Gastrocnemius medialis (tissue), 4 donors: ENCODE measurements around the gene THRB. TPM values are rescaled to one million over a fixed set of nuclear protein-coding genes. Genes with fewer than 3 reads are reported as not detected.
"Not testable (repeated sequence)": the region's sequence is repeated elsewhere in the genome, so short reads cannot be mapped to it uniquely, and the experiment has no call there.

Experiments
- ATAC-seq, 2 donors: fragments of 150-250 bp; one replicate each; pipeline ENCODE4 v1.9.1; 2016
- DNase-seq, 2 donors: peaks; one replicate each; pipeline ENCODE4 v3.0.0-alpha.2; 2019
- H3K27ac ChIP-seq, 4 donors: fragments of 200-600 bp; sonication (generic); 1 replicate in 1 of 4; 2 replicates in 3 of 4; pipeline ENCODE4 v1.5.1; 2016 to 2018; ENCODE audit warnings: mild to moderate bottlenecking in 2 of 4, moderate library complexity in 1 of 4
- H3K27me3 ChIP-seq, 3 donors: fragments of 200-600 bp; sonication (generic) in 2 of 3; 1 replicate in 1 of 3; 2 replicates in 2 of 3; pipeline versions ENCODE4 v1.5.1 to v1.6.0; 2016 to 2019; ENCODE audit warnings: mild to moderate bottlenecking in 1 of 3, moderate library complexity in 1 of 3
- H3K36me3 ChIP-seq, 2 donors: fragments of 200-600 bp; sonication (generic) in 1 of 2; one replicate each; pipeline ENCODE4 v1.5.1; 2017 to 2018
- H3K4me1 ChIP-seq, 2 donors: fragments of 200-600 bp; sonication (generic) in 1 of 2; one replicate each; pipeline ENCODE4 v1.5.1; 2016 to 2017; ENCODE audit warnings: mild to moderate bottlenecking in 2 of 2
- H3K4me3 ChIP-seq, 4 donors: fragments of 200-600 bp; sonication (generic) in 3 of 4; 1 replicate in 1 of 4; 2 replicates in 3 of 4; pipeline ENCODE4 v1.5.1; 2016 to 2019; ENCODE audit warnings: mild to moderate bottlenecking in 2 of 4
- H3K9me3 ChIP-seq, 3 donors: fragments of 200-600 bp; sonication (generic) in 2 of 3; 1 replicate in 1 of 3; 2 replicates in 2 of 3; pipeline ENCODE4 v1.5.1; 2016 to 2019
- POLR2A ChIP-seq, 2 donors: fragments of 450-650 bp; IDR thresholded peaks; one replicate each; pipeline ENCODE4 v1.6.1; 2017; ENCODE audit warnings: antibody characterized with exemption in 2 of 2, mild to moderate bottlenecking in 2 of 2, moderate library complexity in 2 of 2
- in situ Hi-C, 4 donors: fragments of 200-750 bp; cut with MboI; loops; one replicate each; pipeline versions ENCODE4 v1.15.0 to v1.8.0; 2017; ENCODE audit warnings: low sequenced_read_pairs in 4 of 4
- intact Hi-C: fragments of 100-400 bp; cut with DNase I; formaldehyde crosslinking; loops from one replicate; pipeline ENCODE4 v1.15.1; 2023; ENCODE audit warnings: low total_unique reads
- total RNA-seq, 4 donors: library from RNA; depleted of rRNA; stranded (reverse); fragments of >200 nt; gene quantifications; one replicate each; pipeline versions ENCODE4 v1.1.0 to v1.2.3, GENCODE V29; 2016
- TF ChIP-seq, protein P1 (sequence below), 5 experiments: fragments of 450-650 bp in 3 of 5; fragments of 200-600 bp in 2 of 5; sonication (generic) in 2 of 5; IDR thresholded peaks in 4 of 5; conservative IDR thresholded peaks in 1 of 5; 1 replicate in 4 of 5; 2 replicates in 1 of 5; pipeline ENCODE4 v1.5.1; 2016 to 2019; ENCODE audit warnings: antibody characterized with exemption in 5 of 5, mild to moderate bottlenecking in 3 of 5, moderate library complexity in 3 of 5

Gene THRB
- total RNA-seq, 4 donors from 2014 or later, result 20.1 to 60.0 (median 25.3) TPM

DNA sequence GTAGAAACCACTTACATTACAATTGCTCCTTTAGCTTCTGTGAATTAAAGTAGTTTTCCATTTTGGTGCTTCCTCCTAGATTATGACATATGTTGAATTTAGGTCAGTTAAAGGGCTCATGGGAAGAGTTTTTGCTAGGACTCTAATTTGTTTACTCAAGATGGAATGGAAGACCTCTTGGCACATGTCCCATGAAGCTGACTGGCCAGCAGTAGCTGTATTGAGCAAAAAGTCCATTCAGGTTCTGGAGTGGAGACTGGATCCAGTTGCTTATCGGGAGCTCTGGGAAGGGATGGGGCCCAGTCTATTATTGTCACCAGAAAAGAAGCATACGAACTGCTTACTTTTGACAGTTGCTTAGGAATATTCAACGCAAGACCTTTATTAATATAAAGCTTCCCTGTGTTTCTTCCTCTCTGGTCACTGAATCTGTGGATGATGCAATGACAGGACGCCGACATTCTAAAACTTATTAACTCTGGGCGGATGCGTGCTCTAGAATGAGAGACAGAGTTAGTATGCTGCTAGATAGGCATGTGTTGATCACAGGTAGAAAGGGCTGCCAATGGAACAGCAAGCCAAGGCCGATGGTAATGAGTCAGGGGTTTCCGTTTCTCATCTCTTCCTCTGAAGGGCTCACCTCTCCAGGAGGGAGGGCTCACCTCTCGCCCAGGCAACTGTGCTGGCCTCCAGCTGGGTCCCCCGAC, 393.8 kb downstream of the THRB start:
- in situ Hi-C loops (no loop called here), intact Hi-C loops (no loop called here)
- H3K36me3 ChIP-seq, result no peaks in the 10 kb centered on the region
- DNase-seq, result no peak
- peaks cover 0 to 5% of the 10 kb centered on the region in 2 donors for H3K4me1 ChIP-seq
- H3K4me3 ChIP-seq, result no peak overlapping the region
- H3K27ac ChIP-seq, result no peak overlapping the region
- H3K27me3 ChIP-seq, result no peaks in the 10 kb centered on the region
- no peak for TF ChIP-seq POLR2A (IDR thresholded peaks at IDR 0.05)
- TF ChIP-seq, protein P1, sequence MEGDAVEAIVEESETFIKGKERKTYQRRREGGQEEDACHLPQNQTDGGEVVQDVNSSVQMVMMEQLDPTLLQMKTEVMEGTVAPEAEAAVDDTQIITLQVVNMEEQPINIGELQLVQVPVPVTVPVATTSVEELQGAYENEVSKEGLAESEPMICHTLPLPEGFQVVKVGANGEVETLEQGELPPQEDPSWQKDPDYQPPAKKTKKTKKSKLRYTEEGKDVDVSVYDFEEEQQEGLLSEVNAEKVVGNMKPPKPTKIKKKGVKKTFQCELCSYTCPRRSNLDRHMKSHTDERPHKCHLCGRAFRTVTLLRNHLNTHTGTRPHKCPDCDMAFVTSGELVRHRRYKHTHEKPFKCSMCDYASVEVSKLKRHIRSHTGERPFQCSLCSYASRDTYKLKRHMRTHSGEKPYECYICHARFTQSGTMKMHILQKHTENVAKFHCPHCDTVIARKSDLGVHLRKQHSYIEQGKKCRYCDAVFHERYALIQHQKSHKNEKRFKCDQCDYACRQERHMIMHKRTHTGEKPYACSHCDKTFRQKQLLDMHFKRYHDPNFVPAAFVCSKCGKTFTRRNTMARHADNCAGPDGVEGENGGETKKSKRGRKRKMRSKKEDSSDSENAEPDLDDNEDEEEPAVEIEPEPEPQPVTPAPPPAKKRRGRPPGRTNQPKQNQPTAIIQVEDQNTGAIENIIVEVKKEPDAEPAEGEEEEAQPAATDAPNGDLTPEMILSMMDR (IDR thresholded peaks at IDR 0.05 in 4 of 5, conservative IDR thresholded peaks at IDR 0.05 in 1 of 5), result no peak
- no peaks in the 10 kb centered on the region for H3K9me3 ChIP-seq
- no peak for ATAC-seq

- Histone ChIP-seq H3K36me3 (no peaks in the 10 kb centered on the region), H3K4me3 (no peak overlapping the region), H3K9me3 (no peaks in the 10 kb centered on the region), H3K27ac (no peak overlapping the region), H3K4me1 (peaks cover 0 to 5% of the 10 kb centered on the region in 2 donors), H3K27me3 (no peaks in the 10 kb centered on the region)
- ATAC-seq (no peak), DNase-seq (no peak)
- TF ChIP-seq, protein P1 (IDR thresholded peaks at IDR 0.05 in 4 of 5, conservative IDR thresholded peaks at IDR 0.05 in 1 of 5), result no peak
- no peak for TF ChIP-seq POLR2A (IDR thresholded peaks at IDR 0.05)
- intact Hi-C loops, result no loop called here
- in situ Hi-C loops, result no loop called here
Observed at GRCh38 chr3:24096695-24097290, 397.9 kb downstream of the THRB start.

GRCh38 chr3:24096271-24096670, 398.4 kb downstream of the THRB start:
- Histone ChIP-seq H3K27me3 (no peaks in the 10 kb centered on the region), H3K36me3 (no peaks in the 10 kb centered on the region), H3K4me3 (no peak overlapping the region), H3K4me1 (peaks cover 0 to 5% of the 10 kb centered on the region in 2 donors), H3K9me3 (no peaks in the 10 kb centered on the region), H3K27ac (no peak overlapping the region)
- TF ChIP-seq, protein P1 (IDR thresholded peaks at IDR 0.05 in 4 of 5, conservative IDR thresholded peaks at IDR 0.05 in 1 of 5), result no peak
- TF ChIP-seq POLR2A (IDR thresholded peaks at IDR 0.05), result no peak
- in situ Hi-C loops (no loop called here), intact Hi-C loops (no loop called here)
- ATAC-seq (no peak), DNase-seq (no peak)

DNA sequence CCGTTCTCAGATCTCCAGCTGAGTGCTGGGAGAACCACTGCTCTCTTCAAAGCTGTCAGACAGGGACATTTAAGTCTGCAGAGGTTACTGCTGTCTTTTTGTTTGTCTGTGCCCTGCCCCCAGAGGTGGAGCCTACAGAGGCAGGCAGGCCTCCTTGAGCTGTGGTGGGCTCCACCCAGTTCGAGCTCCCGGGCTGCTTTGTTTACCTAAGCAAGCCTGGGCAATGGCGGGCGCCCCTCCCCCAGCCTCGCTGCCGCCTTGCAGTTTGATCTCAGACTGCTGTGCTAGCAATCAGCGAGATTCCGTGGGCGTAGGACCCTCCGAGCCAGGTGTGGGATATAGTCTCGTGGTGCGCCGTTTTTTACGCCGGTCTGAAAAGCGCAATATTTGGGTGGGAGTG, 399.8 kb downstream of the THRB start:
- DNase-seq, H3K27me3 ChIP-seq, intact Hi-C loops, H3K27ac ChIP-seq, H3K4me1 ChIP-seq, ATAC-seq, H3K4me3 ChIP-seq, H3K9me3 ChIP-seq, H3K36me3 ChIP-seq, in situ Hi-C loops: not testable (repeated sequence)

DNA sequence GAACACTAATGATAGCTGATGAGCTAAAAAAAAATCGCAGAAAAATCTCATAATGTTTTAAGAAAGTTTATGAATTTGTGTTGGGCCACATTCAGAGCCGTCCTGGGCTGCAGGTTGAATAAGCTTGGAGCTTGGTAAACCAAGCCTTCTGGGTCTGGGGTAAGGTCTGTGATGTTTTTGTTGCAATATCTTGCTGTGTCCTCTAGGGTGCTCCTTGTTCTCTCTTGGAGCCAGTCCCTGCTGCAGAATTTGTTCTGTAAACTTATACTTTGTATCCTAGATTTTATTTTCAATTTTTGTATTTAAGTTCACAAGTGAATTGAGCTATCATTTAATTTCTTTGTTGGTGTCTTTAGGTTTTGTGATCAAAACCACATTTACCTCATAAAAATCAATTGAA, 405.9 kb downstream of the THRB start:
- ATAC-seq, result no peak
- intact Hi-C loops, result no loop called here

More for the DNA sequence above, 405.9 kb downstream of the THRB start:
- Histone ChIP-seq H3K4me1 (peaks cover 0 to 3% of the 10 kb centered on the region in 2 donors), H3K4me3 (no peak overlapping the region), H3K27ac (no peak overlapping the region), H3K27me3 (no peaks in the 10 kb centered on the region), H3K9me3 (no peaks in the 10 kb centered on the region), H3K36me3 (no peaks in the 10 kb centered on the region)
- no peak for DNase-seq
- in situ Hi-C loops, result no loop called here
- TF ChIP-seq POLR2A (IDR thresholded peaks at IDR 0.05), result no peak
- TF ChIP-seq, protein P1 (IDR thresholded peaks at IDR 0.05 in 4 of 5, conservative IDR thresholded peaks at IDR 0.05 in 1 of 5), result peak in 1 of 5 experiments; percentile 19
